Posterior vena cava (tissue), 2 donors: Measurements from ENCODE around the gene MTCH2. TPM values are rescaled to one million over a fixed set of nuclear protein-coding genes. Genes with fewer than 3 reads are reported as not detected.

Experiments
- DNase-seq: peaks from one replicate; pipeline ENCODE4 v3.0.0-alpha.2; 2020; ENCODE audit warnings: low spot score
- intact Hi-C, 2 donors: fragments of 100-400 bp; cut with DNase I; formaldehyde crosslinking; loops; one replicate each; pipeline versions ENCODE4 v1.14.1 to v1.14.2; 2022 to 2023
- total RNA-seq, 2 donors: library from RNA; stranded (reverse); fragmentation: NEBNext Ultra II Directional; extraction: Animal tissue kit (Norgen Biotek cat#: 25700); gene quantifications; one replicate each; pipeline ENCODE4 v1.2.1, GENCODE V29; 2021
- donor health status: DM: yes; HTN: yes; CAD: no.
- donor health status: DM: yes; HTN: yes; CAD: no.

MTCH2 gene
- total RNA-seq, 2 donors from 2014 or later: 56.3 to 63.4 TPM

DNA sequence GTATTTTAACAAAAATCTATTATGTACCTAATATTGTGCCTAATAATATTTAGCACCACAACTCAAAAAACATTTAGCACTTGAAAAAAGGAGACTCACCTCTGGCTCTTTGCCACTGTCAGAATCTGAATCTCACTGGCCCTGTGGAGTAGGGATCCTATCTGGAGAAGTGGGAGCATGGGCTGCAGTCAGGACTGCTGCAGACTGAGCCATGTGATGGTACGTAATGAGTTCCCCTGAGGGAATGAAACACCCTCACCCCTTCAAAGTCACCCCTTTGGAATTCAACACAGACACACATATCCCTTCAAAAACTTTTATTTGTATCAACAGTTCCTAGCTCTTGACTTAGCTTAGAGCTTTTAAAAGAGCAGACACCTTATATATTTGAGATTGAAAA is 70.5 kb downstream of the MTCH2 start:
- DNase-seq: no peak
- intact Hi-C loops: no loop called here

DNA sequence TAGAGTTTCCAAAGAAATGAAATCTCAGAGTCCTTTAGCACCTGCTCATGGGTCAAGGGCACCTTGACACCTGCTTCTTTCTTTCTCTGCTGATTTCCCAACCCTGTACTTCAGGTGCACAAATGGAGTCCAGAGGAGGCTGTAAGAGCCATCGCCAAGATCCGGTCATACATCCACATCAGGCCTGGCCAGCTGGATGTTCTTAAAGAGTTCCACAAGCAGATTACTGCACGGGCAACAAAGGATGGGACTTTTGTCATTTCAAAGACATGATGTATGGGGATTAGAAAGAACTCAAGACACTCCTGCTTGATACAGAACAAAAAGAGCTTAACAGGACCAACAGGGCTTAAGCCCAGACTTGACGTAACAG is 71.0 kb downstream of the MTCH2 start:
- DNase-seq: no peak
- intact Hi-C loops: no loop called here

DNA sequence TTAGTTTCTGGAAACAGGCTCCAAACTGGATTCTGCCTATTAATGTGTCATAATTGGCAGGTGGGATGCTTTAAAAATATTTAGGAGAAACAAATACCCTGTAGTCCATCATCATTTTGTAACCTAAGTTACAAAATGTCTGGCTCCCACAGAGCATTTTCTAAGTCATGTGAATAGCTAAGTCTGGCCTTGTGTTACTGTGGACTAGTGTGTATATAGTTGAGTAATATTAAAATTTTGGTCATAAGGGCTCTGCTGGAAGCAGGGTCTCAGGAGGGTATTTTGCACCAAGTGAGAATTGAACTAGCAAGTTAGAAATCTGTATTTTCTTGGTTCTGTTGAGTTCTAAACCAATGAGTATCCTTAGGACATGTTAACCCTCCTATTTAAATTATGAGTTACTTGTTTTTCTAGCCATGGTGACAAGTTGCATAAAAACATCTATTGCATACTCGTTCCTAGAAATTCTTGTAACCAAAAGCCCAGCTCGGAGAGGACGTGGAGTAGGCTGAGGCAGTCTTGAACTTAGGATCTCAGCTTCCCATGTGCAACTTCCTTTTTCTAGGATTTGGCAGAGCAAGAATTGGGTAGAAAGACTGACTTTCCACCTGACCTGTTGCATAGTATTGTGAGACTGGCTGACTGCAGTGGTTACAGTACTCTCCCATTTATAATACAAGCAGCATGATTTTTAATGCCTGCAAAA is 71.6 kb downstream of the MTCH2 start:
- DNase-seq: no peak
- intact Hi-C loops: no loop called here

DNA sequence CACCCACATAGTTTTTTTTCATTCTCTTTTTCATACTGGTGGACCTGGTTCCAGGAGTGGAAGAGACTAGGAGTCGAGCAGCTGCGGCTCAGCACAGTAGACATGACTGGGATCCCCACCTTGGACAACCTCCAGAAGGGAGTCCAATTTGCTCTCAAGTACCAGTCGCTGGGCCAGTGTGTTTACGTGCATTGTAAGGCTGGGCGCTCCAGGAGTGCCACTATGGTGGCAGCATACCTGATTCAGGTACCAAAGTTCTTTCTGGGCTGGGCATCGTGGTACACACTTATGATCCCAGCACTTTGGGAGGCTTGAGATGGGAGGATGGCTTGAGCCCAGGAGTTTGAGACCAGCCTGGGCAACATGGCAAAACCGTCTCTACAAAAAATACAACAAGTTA is 72.7 kb downstream of the MTCH2 start:
- DNase-seq: no peak
- intact Hi-C loops: no loop called here

Other genes with a start within 250 kb of the MTCH2 start
- 10 to 100 TPM; 96.1 to 98.1 TPM for gene SLC39A13, start 234.0 kb downstream of the MTCH2 start, total RNA-seq
- 100 to 1,000 TPM; 104 to 129 TPM for gene PSMC3, start 216.1 kb downstream of the MTCH2 start, total RNA-seq
- under 1 TPM; 0.33 to 0.69 TPM for gene RAPSN, start 193.4 kb downstream of the MTCH2 start, total RNA-seq
- 10 to 100 TPM; 83.8 to 96.3 TPM for gene CELF1, start 89.4 kb downstream of the MTCH2 start, total RNA-seq
- gene PTPMT1, start 77.0 kb downstream of the MTCH2 start, total RNA-seq: 10 to 100 TPM; 28.9 to 29.2 TPM
- gene KBTBD4, start 63.6 kb downstream of the MTCH2 start, total RNA-seq: 10 to 100 TPM in 1 of 2 donors, 1 to 10 TPM in 1; 9.5 to 12.3 TPM
- 10 to 100 TPM; 65.6 to 70.3 TPM for gene NDUFS3, start 63.5 kb downstream of the MTCH2 start, total RNA-seq
- gene FAM180B, start 55.9 kb downstream of the MTCH2 start, total RNA-seq: 1 to 10 TPM; 3.4 to 7.2 TPM
- 1 to 10 TPM; 2.0 to 7.1 TPM for gene C1QTNF4, start 48.1 kb downstream of the MTCH2 start, total RNA-seq
- gene AGBL2, start 72.8 kb upstream of the MTCH2 start, total RNA-seq: under 1 TPM; 0.48 to 0.79 TPM
- 10 to 100 TPM; 76.0 to 76.6 TPM for gene FNBP4, start 124.8 kb upstream of the MTCH2 start, total RNA-seq
- gene NUP160, start 205.8 kb upstream of the MTCH2 start, total RNA-seq: 10 to 100 TPM; 24.6 to 28.2 TPM